H9 (cell line): Measurements from ENCODE around the gene ANO2. TPM values are rescaled to one million over a fixed set of nuclear protein-coding genes. Genes with fewer than 3 reads are reported as not detected.

Source experiments
- DNase-seq: peaks from one replicate; pipeline ENCODE4 v3.0.0-alpha.2; 2017
- H2AFZ ChIP-seq: one replicate; pipeline ENCODE4 v1.6.1; 2013; ENCODE audit warnings: mild to moderate bottlenecking, low read length, control low read depth, moderate library complexity
- H2AK5ac ChIP-seq: 2 replicates; pipeline ENCODE4 v1.6.1; 2013; ENCODE audit warnings: low read length, control low read depth, mixed read lengths; ENCODE audit not compliant: insufficient read length
- H2BK120ac ChIP-seq: one replicate; pipeline ENCODE4 v1.6.1; 2013; ENCODE audit warnings: low read depth, mild to moderate bottlenecking, low read length, control low read depth, inconsistent platforms; ENCODE audit not compliant: poor library complexity, severe bottlenecking
- H2BK12ac ChIP-seq: 2 replicates; pipeline ENCODE4 v1.6.1; 2013; ENCODE audit warnings: low read length, control low read depth, mixed read lengths, low read depth; ENCODE audit not compliant: insufficient read length
- H2BK15ac ChIP-seq: 2 replicates; pipeline ENCODE4 v1.6.1; 2013; ENCODE audit warnings: low read depth, low read length, control low read depth
- H2BK20ac ChIP-seq: one replicate; pipeline ENCODE4 v1.6.1; 2013; ENCODE audit warnings: low read depth, mild to moderate bottlenecking, low read length, control low read depth, inconsistent platforms; ENCODE audit not compliant: poor library complexity, severe bottlenecking
- H2BK5ac ChIP-seq: 2 replicates; pipeline ENCODE4 v1.6.1; 2013; ENCODE audit warnings: low read length, control low read depth, mixed read lengths; ENCODE audit not compliant: insufficient read length
- H3K14ac ChIP-seq: 2 replicates; pipeline ENCODE4 v1.6.1; 2013; ENCODE audit warnings: low read length, control low read depth; ENCODE audit not compliant: insufficient read depth
- H3K18ac ChIP-seq: 2 replicates; pipeline ENCODE4 v1.6.1; 2013; ENCODE audit warnings: low read depth, mild to moderate bottlenecking, mixed read lengths, low read length, control low read depth; ENCODE audit not compliant: insufficient read length
- H3K23ac ChIP-seq: 2 replicates; pipeline ENCODE4 v1.6.1; 2013; ENCODE audit warnings: low read length, control low read depth, mixed read lengths, low read depth; ENCODE audit not compliant: insufficient read length
- H3K23me2 ChIP-seq: 2 replicates; pipeline ENCODE4 v1.6.1; 2013; ENCODE audit warnings: low read depth, mild to moderate bottlenecking, mixed read lengths, low read length, control low read depth; ENCODE audit not compliant: insufficient read length, poor library complexity, severe bottlenecking
- H3K27ac ChIP-seq: 2 replicates; pipeline ENCODE4 v1.5.1; 2013; ENCODE audit warnings: low read length, control low read depth, mixed read lengths, low read depth; ENCODE audit not compliant: insufficient read length
- H3K27me3 ChIP-seq: 2 replicates; pipeline ENCODE4 v1.6.1; 2013; ENCODE audit warnings: low read length, control low read depth, inconsistent platforms; ENCODE audit not compliant: insufficient read depth
- H3K4ac ChIP-seq: 2 replicates; pipeline ENCODE4 v1.6.1; 2013; ENCODE audit warnings: low read depth, mild to moderate bottlenecking, control low read depth, inconsistent platforms, low read length, moderate library complexity
- H3K4me1 ChIP-seq: 2 replicates; pipeline ENCODE4 v1.6.1; 2013; ENCODE audit warnings: low read length, control low read depth, inconsistent platforms; ENCODE audit not compliant: insufficient read depth
- H3K4me2 ChIP-seq: 2 replicates; pipeline ENCODE4 v1.6.1; 2013; ENCODE audit warnings: low read length, control low read depth, mixed read lengths; ENCODE audit not compliant: insufficient read length, insufficient read depth
- H3K56ac ChIP-seq: 2 replicates; pipeline ENCODE4 v1.6.1; 2013; ENCODE audit warnings: low read depth, mild to moderate bottlenecking, mixed read lengths, low read length, control low read depth; ENCODE audit not compliant: insufficient read length
- H3K79me1 ChIP-seq: 2 replicates; pipeline ENCODE4 v1.6.1; 2013; ENCODE audit warnings: low read depth, mild to moderate bottlenecking, moderate library complexity, low read length, control low read depth, inconsistent platforms; ENCODE audit not compliant: insufficient read depth, poor library complexity, severe bottlenecking
- H3K79me2 ChIP-seq: 2 replicates; pipeline ENCODE4 v1.6.1; 2013; ENCODE audit warnings: low read length, control low read depth, inconsistent platforms; ENCODE audit not compliant: insufficient read depth
- H3K9ac ChIP-seq: 2 replicates; pipeline ENCODE4 v1.6.1; 2013; ENCODE audit warnings: low read length, control low read depth, mixed read lengths; ENCODE audit not compliant: insufficient read length; ENCODE audit errors: extremely low read depth
- H3K9me3 ChIP-seq: one replicate; pipeline ENCODE4 v1.6.1; 2013; ENCODE audit warnings: low read depth, low read length, inconsistent platforms; ENCODE audit not compliant: control insufficient read depth
- H3T11ph ChIP-seq: one replicate; pipeline ENCODE4 v1.6.1; 2013; ENCODE audit warnings: mild to moderate bottlenecking, low read length, control low read depth, inconsistent platforms
- H4K20me1 ChIP-seq: one replicate; pipeline ENCODE4 v1.6.1; 2013; ENCODE audit not compliant: control insufficient read depth, insufficient read length, insufficient read depth
- H4K5ac ChIP-seq: 2 replicates; pipeline ENCODE4 v1.6.1; 2013; ENCODE audit warnings: low read depth, mild to moderate bottlenecking, mixed read lengths, low read length, control low read depth; ENCODE audit not compliant: insufficient read length
- H4K8ac ChIP-seq: replicated peaks from 2 replicates; pipeline ENCODE4 v1.6.1; 2013; ENCODE audit warnings: low read length, control low read depth, mixed read lengths, low read depth; ENCODE audit not compliant: insufficient read length
- H4K91ac ChIP-seq: 2 replicates; pipeline ENCODE4 v1.6.1; 2013; ENCODE audit warnings: low read depth, mild to moderate bottlenecking, moderate library complexity, mixed read lengths, low read length, control low read depth; ENCODE audit not compliant: insufficient read length
- H3K27ac Mint-ChIP-seq, 3 experiments: 2 replicates in 2 of 3; 3 replicates in 1 of 3; pipeline ENCODE4 v1.8.0; 2020 to 2021; ENCODE audit warnings: mixed read lengths in 3 of 3, mild to moderate bottlenecking in 1 of 3, moderate library complexity in 1 of 3
- H3K27me3 Mint-ChIP-seq: 2 replicates; pipeline ENCODE4 v1.8.0; 2021; ENCODE audit warnings: low read depth, mild to moderate bottlenecking, moderate library complexity, mixed read lengths
- H3K36me3 Mint-ChIP-seq, 3 experiments: 2 replicates in 2 of 3; 3 replicates in 1 of 3; pipeline ENCODE4 v1.8.0; 2020 to 2021; ENCODE audit warnings: low read depth in 3 of 3, mixed read lengths in 3 of 3; ENCODE audit not compliant: insufficient read depth in 1 of 3
- H3K4me1 Mint-ChIP-seq, 2 experiments: 2 replicates each; pipeline ENCODE4 v1.8.0; 2020; ENCODE audit warnings: mixed read lengths in 2 of 2
- H3K4me3 Mint-ChIP-seq, 2 experiments: 2 replicates in 1 of 2; 3 replicates in 1 of 2; pipeline ENCODE4 v1.8.0; 2020 to 2021; ENCODE audit warnings: mild to moderate bottlenecking in 2 of 2, mixed read lengths in 2 of 2, moderate library complexity in 1 of 2
- H3K9me3 Mint-ChIP-seq, 2 experiments: 2 replicates in 1 of 2; 3 replicates in 1 of 2; pipeline ENCODE4 v1.8.0; 2020; ENCODE audit warnings: mild to moderate bottlenecking in 2 of 2, mixed read lengths in 2 of 2, moderate library complexity in 1 of 2
- CTCF ChIP-seq: fragments of 200-600 bp; sonication (generic); conservative IDR thresholded peaks from 3 replicates; pipeline ENCODE4 v1.8.0; 2021; ENCODE audit warnings: antibody characterized with exemption, mild to moderate bottlenecking
- WGBS: extraction: QIAGEN DNeasy Blood & Tissue Kit; methylation state at CpG from one replicate; pipeline ENCODE4 v1.1.7; 2013; ENCODE audit warnings: missing lambda C conversion rate, low lambda C conversion rate, mixed read lengths; ENCODE audit not compliant: insufficient read length; ENCODE audit errors: extremely low coverage; 5-methylcytosine and 5-hydroxymethylcytosine counted together
- total RNA-seq: library from RNA; stranded (reverse); gene quantifications from 2 replicates; pipeline ENCODE4 v1.2.1, GENCODE V29; 2021

ANO2 gene
- total RNA-seq, 1 experiment from 2014 or later, result 3.8 TPM

- WGBS, result no CpG with 5 or more reads among the region's 1 CpG
- Histone ChIP-seq H3K18ac (no peak overlapping the region), H3K79me2 (no peaks in the 10 kb centered on the region), H3K23ac (no peak overlapping the region), H3K27ac (no peak overlapping the region), H2AFZ (no peak overlapping the region), H3K27me3 (no peaks in the 10 kb centered on the region), H3K9me3 (no peaks in the 10 kb centered on the region), H2AK5ac (no peak overlapping the region), H4K8ac (no peak overlapping the region), H3T11ph (no peak overlapping the region), H3K9ac (no peak overlapping the region), H3K79me1 (no peaks in the 10 kb centered on the region), H2BK5ac (no peak overlapping the region), H4K20me1 (no peaks in the 10 kb centered on the region), H2BK120ac (no peak overlapping the region), H3K23me2 (no peaks in the 10 kb centered on the region), H3K4me1 (no peaks in the 10 kb centered on the region), H2BK12ac (no peak overlapping the region), H4K5ac (no peak overlapping the region), H3K56ac (no peak overlapping the region), H3K4me2 (no peak overlapping the region), H3K14ac (no peak overlapping the region), H2BK20ac (no peak overlapping the region), H2BK15ac (no peak overlapping the region), H4K91ac (no peak overlapping the region), H3K4ac (no peak overlapping the region)
- no peaks in the 10 kb centered on the region for H3K9me3 Mint-ChIP-seq
- H3K36me3 Mint-ChIP-seq, result no peaks in the 10 kb centered on the region; a peak in 1 of 7 replicates
- H3K27ac Mint-ChIP-seq, result no peak overlapping the region
- peaks cover 7 to 9% of the 10 kb centered on the region in 2 experiments for H3K4me1 Mint-ChIP-seq
- no peak for DNase-seq
- no peak for TF ChIP-seq CTCF
- H3K27me3 Mint-ChIP-seq, result no peaks in the 10 kb centered on the region; the same call in 1 of the 2 replicates
- H3K4me3 Mint-ChIP-seq, result no peak overlapping the region
These were observed 329.3 kb downstream of the ANO2 start for GRCh38 chr12:5615760-5616159.
